GM18867 (cell line): ENCODE results near the gene TUBB4B.

Experiments used
- ATAC-seq: cut with Tn5 transposase; IDR thresholded peaks from one replicate; pipeline ENCODE4 v1.9.1; 2021; ENCODE audit warnings: mild to moderate bottlenecking, moderate library complexity; ENCODE audit not compliant: unreplicated experiment

The TUBB4B gene

GRCh38 chr9:137224830-137225694 is 16.0 kb upstream of the TUBB4B start, which contains the start of gene CYSRT1:
TSS of gene CYSRT1 (plus strand) at chr9:137225174. CDS start at chr9:137225622, 448 bp downstream.
- ATAC-seq, result no peak

- no peak for ATAC-seq
Measured at GRCh38 chr9:137225699-137226331, 15.3 kb upstream of the TUBB4B start.

GRCh38 chr9:137226338-137227053 is 14.6 kb upstream of the TUBB4B start:
- no peak for ATAC-seq

- ATAC-seq, result no peak
Measured at GRCh38 chr9:137227054-137227852, 13.8 kb upstream of the TUBB4B start, which contains the start of gene RNF224. TSS of gene RNF224 (plus strand) at chr9:137227502. CDS start at chr9:137228336, 834 bp downstream.

GRCh38 chr9:137227853-137228505 is 13.1 kb upstream of the TUBB4B start:
- no peak for ATAC-seq

- ATAC-seq, result no peak
Measured at GRCh38 chr9:137228506-137228967, 12.6 kb upstream of the TUBB4B start.

GRCh38 chr9:137228968-137229896 is 11.9 kb upstream of the TUBB4B start:
- ATAC-seq, result no peak

- ATAC-seq, result no peak
Measured at GRCh38 chr9:137229903-137230704, 11.0 kb upstream of the TUBB4B start.

- ATAC-seq, result no peak
Measured at GRCh38 chr9:137230705-137231371, 10.2 kb upstream of the TUBB4B start, which contains the start of gene SLC34A3. TSS of gene SLC34A3 (plus strand) at chr9:137230901. CDS start at chr9:137231703, 802 bp downstream.

GRCh38 chr9:137231372-137232039 is 9.6 kb upstream of the TUBB4B start:
- no peak for ATAC-seq

- no peak for ATAC-seq
Measured at GRCh38 chr9:137232101-137232500, 9.0 kb upstream of the TUBB4B start.

GRCh38 chr9:137232510-137232909 is 8.6 kb upstream of the TUBB4B start:
- ATAC-seq, result no peak

- no peak for ATAC-seq
Measured at GRCh38 chr9:137233143-137233980, 7.7 kb upstream of the TUBB4B start.

GRCh38 chr9:137234055-137234697 is 6.9 kb upstream of the TUBB4B start:
- no peak for ATAC-seq

- no peak for ATAC-seq
Measured at GRCh38 chr9:137234758-137235423, 6.2 kb upstream of the TUBB4B start.
